Tibial artery (tissue), 4 donors: ENCODE data around the gene TLR9.

Experiments used
- DNase-seq, 2 donors: peaks; one replicate each; pipeline ENCODE4 v3.0.0-alpha.2; 2019
- H3K27ac ChIP-seq, 2 donors: fragments of 200-600 bp; sonication (generic) in 1 of 2; 1 replicate in 1 of 2; 2 replicates in 1 of 2; pipeline ENCODE4 v1.5.1; 2018 to 2019; ENCODE audit warnings: mild to moderate bottlenecking in 1 of 2
- H3K27me3 ChIP-seq, 2 donors: fragments of 200-600 bp; sonication (generic) in 1 of 2; one replicate each; pipeline versions ENCODE4 v1.5.1 to v1.6.0; 2016 to 2019
- H3K36me3 ChIP-seq, 3 donors: fragments of 200-600 bp; sonication (generic) in 2 of 3; one replicate each; pipeline ENCODE4 v1.5.1; 2016 to 2019; ENCODE audit warnings: mild to moderate bottlenecking in 2 of 3
- H3K4me1 ChIP-seq, 4 donors: fragments of 200-600 bp; sonication (generic) in 2 of 4; 1 replicate in 3 of 4; 2 replicates in 1 of 4; pipeline ENCODE4 v1.5.1; 2016 to 2019
- H3K4me3 ChIP-seq, 2 donors: fragments of 200-600 bp; sonication (generic) in 1 of 2; 1 replicate in 1 of 2; 2 replicates in 1 of 2; pipeline ENCODE4 v1.5.1; 2018 to 2019; ENCODE audit warnings: mild to moderate bottlenecking in 2 of 2
- H3K9me3 ChIP-seq, 3 donors: fragments of 200-600 bp; sonication (generic) in 1 of 3; one replicate each; pipeline ENCODE4 v1.5.1; 2016 to 2019
- CTCF ChIP-seq, 2 experiments: fragments of 200-600 bp in 1 of 2; fragments of 450-650 bp in 1 of 2; IDR thresholded peaks; one replicate each; pipeline ENCODE4 v1.5.1; 2017 to 2019; ENCODE audit warnings: antibody characterized with exemption in 2 of 2, mild to moderate bottlenecking in 1 of 2, moderate library complexity in 1 of 2
- intact Hi-C: fragments of 100-400 bp; cut with DNase I; formaldehyde crosslinking; loops from one replicate; pipeline ENCODE4 v1.15.0; 2023; ENCODE audit warnings: low total_unique reads

The TLR9 gene

GRCh38 chr3:52229656-52230055, 4.2 kb upstream of the TLR9 start:
- H3K27ac ChIP-seq, result no peak overlapping the region
- H3K36me3 ChIP-seq, result peaks cover 30 to 79% (median 54%) of the 10 kb centered on the region in 3 donors
- H3K4me1 ChIP-seq, result peaks cover 0 to 17% (median 3%) of the 10 kb centered on the region in 4 donors
- H3K27me3 ChIP-seq, result no peaks in the 10 kb centered on the region
- H3K9me3 ChIP-seq, result no peaks in the 10 kb centered on the region
- no peak overlapping the region for H3K4me3 ChIP-seq
- intact Hi-C loops, result loop anchor here (5.0 kb wide), 1 partner anchor 113 kb away; no protein-coding TSS in a partner anchor
- no peak for TF ChIP-seq CTCF (IDR thresholded peaks at IDR 0.05)
- no peak for DNase-seq

GRCh38 chr3:52228751-52229291, 3.4 kb upstream of the TLR9 start:
- Histone ChIP-seq H3K36me3 (peaks cover 30 to 71% (median 51%) of the 10 kb centered on the region in 3 donors), H3K9me3 (no peaks in the 10 kb centered on the region), H3K27ac (no peak overlapping the region), H3K4me1 (peaks cover 0 to 10% (median 3%) of the 10 kb centered on the region in 4 donors), H3K4me3 (no peak overlapping the region), H3K27me3 (no peaks in the 10 kb centered on the region)
- no peak for DNase-seq
- TF ChIP-seq CTCF (IDR thresholded peaks at IDR 0.05), result no peak
- intact Hi-C loops, result no loop called here

- no peak for TF ChIP-seq CTCF (IDR thresholded peaks at IDR 0.05)
- intact Hi-C loops, result no loop called here
Measured at GRCh38 chr3:52228266-52228665, 2.8 kb upstream of the TLR9 start.

GRCh38 chr3:52227766-52228165, 2.3 kb upstream of the TLR9 start:
- no peak overlapping the region for H3K4me3 ChIP-seq
- H3K4me1 ChIP-seq, result peaks cover 0 to 9% (median 3%) of the 10 kb centered on the region in 4 donors
- no peak overlapping the region for H3K27ac ChIP-seq
- no peaks in the 10 kb centered on the region for H3K27me3 ChIP-seq
- H3K36me3 ChIP-seq, result peaks cover 30 to 67% (median 50%) of the 10 kb centered on the region in 3 donors
- no peak for TF ChIP-seq CTCF (IDR thresholded peaks at IDR 0.05)
- H3K9me3 ChIP-seq, result no peaks in the 10 kb centered on the region
- intact Hi-C loops, result no loop called here
- DNase-seq, result no peak

More at GRCh38 chr3:52228266-52228665, 2.8 kb upstream of the TLR9 start:
- Histone ChIP-seq H3K4me3 (no peak overlapping the region), H3K36me3 (peaks cover 30 to 72% (median 51%) of the 10 kb centered on the region in 3 donors), H3K27ac (no peak overlapping the region), H3K9me3 (no peaks in the 10 kb centered on the region), H3K27me3 (no peaks in the 10 kb centered on the region), H3K4me1 (peaks cover 0 to 9% (median 3%) of the 10 kb centered on the region in 4 donors)
- DNase-seq, result no peak

- H3K27ac ChIP-seq, result no peak overlapping the region
- no peak overlapping the region for H3K4me3 ChIP-seq
- H3K36me3 ChIP-seq, result peaks cover 30 to 65% (median 44%) of the 10 kb centered on the region in 3 donors
- H3K27me3 ChIP-seq, result no peaks in the 10 kb centered on the region
- intact Hi-C loops, result no loop called here
- DNase-seq, result no peak
- TF ChIP-seq CTCF (IDR thresholded peaks at IDR 0.05), result no peak
- no peaks in the 10 kb centered on the region for H3K9me3 ChIP-seq
- peaks cover 0 to 9% (median under 1%) of the 10 kb centered on the region in 4 donors for H3K4me1 ChIP-seq
Measured at GRCh38 chr3:52227117-52227516, 1.7 kb upstream of the TLR9 start.
